HG03095 (cell line): ENCODE measurements around the gene DPYSL5.

ENCODE experiments used
- ATAC-seq: cut with Tn5 transposase; IDR thresholded peaks from one replicate; pipeline ENCODE4 v1.9.1; 2021; ENCODE audit warnings: moderate library complexity; ENCODE audit not compliant: unreplicated experiment

DPYSL5 gene

GRCh38 chr2:26843041-26843440, 4.9 kb upstream of the DPYSL5 start:
- no peak for ATAC-seq

GRCh38 chr2:26845021-26845420, 2.9 kb upstream of the DPYSL5 start:
- ATAC-seq: no peak

GRCh38 chr2:26846334-26847306, 1.3 kb upstream of the DPYSL5 start:
- ATAC-seq: no peak

- ATAC-seq: no peak
Observed at GRCh38 chr2:26847307-26847654, 651 bp upstream of the DPYSL5 start.

- no peak for ATAC-seq
Observed at GRCh38 chr2:26848336-26849055, 564 bp downstream of the DPYSL5 start.

GRCh38 chr2:26849056-26849999, 1.4 kb downstream of the DPYSL5 start:
- ATAC-seq: no peak

GRCh38 chr2:26850000-26850431, 2.1 kb downstream of the DPYSL5 start:
- ATAC-seq: no peak

GRCh38 chr2:26850505-26850904, 2.6 kb downstream of the DPYSL5 start:
- ATAC-seq: no peak

- no peak for ATAC-seq
Observed at GRCh38 chr2:26852405-26853306, 4.7 kb downstream of the DPYSL5 start.

- no peak for ATAC-seq
Observed at GRCh38 chr2:26853751-26854150, 5.8 kb downstream of the DPYSL5 start.

- no peak for ATAC-seq
Observed at GRCh38 chr2:26854283-26854827, 6.4 kb downstream of the DPYSL5 start.

- no peak for ATAC-seq
Observed at GRCh38 chr2:26855466-26855865, 7.5 kb downstream of the DPYSL5 start.

- ATAC-seq: no peak
Observed at GRCh38 chr2:26859622-26860021, 11.7 kb downstream of the DPYSL5 start.

- ATAC-seq: no peak
Observed at GRCh38 chr2:26860211-26860850, 12.4 kb downstream of the DPYSL5 start.

- ATAC-seq: no peak
Observed at GRCh38 chr2:26861610-26862224, 13.8 kb downstream of the DPYSL5 start.

- no peak for ATAC-seq
Observed at GRCh38 chr2:26864226-26864625, 16.3 kb downstream of the DPYSL5 start.

GRCh38 chr2:26864646-26865045, 16.7 kb downstream of the DPYSL5 start:
- no peak for ATAC-seq

- ATAC-seq: no peak
Observed at GRCh38 chr2:26870585-26871095, 22.7 kb downstream of the DPYSL5 start.
